NCI-H2227 treated with DMSO at 0.1 percent for 48 hours (cell line): ENCODE measurements around the gene IQCK.

ENCODE experiments used
- DNase-seq: peaks from one replicate; lab custom pipeline; 2025; lab: John Stamatoyannopoulos, UW

Gene IQCK

GRCh38 chr16:19837984-19838707, 120.1 kb downstream of the IQCK start:
- no peak for DNase-seq

DNA sequence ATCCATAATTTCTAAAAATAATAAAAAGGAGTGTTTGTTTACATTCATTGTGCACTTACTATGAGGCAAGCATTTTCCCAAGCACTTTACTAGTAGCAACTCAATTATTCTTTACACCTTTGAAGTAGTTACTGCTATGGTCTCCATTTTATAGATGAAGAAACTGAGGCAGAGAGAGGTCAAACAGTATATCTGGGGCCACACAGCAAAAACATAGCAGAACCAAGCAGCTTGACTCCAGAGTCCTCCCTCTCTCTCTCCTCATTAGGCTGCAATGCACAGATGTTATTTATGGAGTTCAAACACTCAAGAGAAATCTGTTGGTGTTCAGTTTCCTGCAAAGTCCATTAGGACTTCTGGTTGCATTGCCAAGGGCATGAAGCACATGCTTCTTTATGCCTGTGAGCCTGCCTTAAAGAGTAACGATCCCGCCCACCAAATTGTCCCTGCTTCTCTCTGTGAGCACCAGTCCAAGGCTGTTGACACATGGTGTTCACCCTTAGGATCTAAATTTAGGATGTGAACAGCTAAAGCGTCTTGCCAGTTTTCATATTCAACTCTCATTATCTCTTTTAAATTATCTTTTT, 122.5 kb downstream of the IQCK start:
- peak; percentile 78 for DNase-seq

DNA sequence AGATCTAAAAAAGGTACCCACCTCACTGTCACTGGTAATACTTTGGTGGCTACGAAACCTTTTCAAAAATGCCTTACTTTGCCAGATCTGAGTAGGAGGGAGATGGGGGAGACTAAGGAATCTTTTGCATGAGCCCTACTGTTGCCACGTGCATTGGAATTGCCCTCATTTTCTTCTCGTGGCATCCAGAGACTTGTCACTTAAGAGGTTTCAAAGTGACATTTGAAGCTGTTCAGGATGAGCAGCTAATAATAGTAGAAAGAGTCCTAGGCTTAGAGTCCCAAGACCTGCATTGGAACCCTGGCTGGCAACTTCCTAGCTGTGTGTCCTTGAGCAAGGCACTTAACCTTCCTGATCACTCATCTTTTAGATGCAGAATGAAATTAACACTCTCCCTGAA, 123.1 kb downstream of the IQCK start:
- DNase-seq: no peak

GRCh38 chr16:19842426-19843157, 124.5 kb downstream of the IQCK start:
- no peak for DNase-seq

- DNase-seq: no peak
Observed at GRCh38 chr16:19843371-19843770, 125.3 kb downstream of the IQCK start.

DNA sequence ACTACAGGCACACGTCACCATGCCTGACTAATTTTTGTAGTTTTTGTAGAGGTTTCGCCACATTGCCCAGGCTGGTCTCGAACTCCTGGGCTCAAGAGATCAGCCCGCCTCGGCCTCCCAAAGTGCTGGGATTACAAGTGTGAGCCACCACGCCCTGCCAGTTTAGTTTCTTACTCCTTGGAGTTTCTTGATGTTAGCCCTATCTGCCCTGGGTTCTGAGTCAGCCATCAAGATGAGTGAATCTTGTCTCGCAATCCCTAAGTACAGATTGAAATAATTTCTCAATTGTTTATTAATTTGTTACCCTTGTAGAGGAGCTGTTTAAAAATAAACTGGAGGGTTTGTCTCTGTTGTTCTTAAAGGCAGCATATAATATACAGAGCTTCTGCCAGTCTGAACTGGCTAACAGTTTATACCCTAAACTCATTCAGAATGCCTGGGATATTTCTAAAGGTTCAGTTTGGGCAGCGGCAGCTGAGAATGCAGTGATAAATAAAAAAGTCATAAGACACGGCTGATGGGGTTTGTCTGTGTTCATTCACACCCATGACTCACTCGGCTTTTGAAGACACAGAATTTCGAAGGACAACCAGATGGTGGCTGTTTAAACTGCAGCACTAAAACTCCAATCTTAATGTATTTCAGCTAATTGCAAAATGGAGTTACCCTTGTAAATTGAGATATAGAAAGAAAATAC, 127.0 kb downstream of the IQCK start:
- DNase-seq: no peak

DNA sequence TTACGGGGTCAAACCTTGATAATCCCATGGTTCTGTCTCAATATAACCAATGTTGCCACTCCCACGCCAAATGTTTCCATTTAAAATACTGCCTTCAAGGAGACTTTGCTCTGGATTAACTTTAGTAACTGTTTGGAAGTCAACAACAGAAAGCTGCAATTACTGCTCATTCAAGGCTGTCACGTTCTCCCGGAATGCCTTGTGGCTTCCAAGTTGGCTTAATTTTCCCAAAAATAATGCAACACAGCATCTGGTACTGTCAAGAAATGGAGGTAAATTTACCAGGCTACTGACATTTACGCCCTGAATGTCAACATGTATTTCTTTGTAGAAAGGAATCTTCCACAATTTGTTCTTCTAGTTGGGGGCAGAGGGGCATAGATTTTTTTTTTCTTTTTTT, 128.4 kb downstream of the IQCK start:
- DNase-seq: no peak

- no peak for DNase-seq
Observed at GRCh38 chr16:19848756-19849155, 130.7 kb downstream of the IQCK start.

- no peak for DNase-seq
Observed at GRCh38 chr16:19850131-19850817, 132.2 kb downstream of the IQCK start.

GRCh38 chr16:19851476-19851875, 133.4 kb downstream of the IQCK start:
- DNase-seq: no peak

- no peak for DNase-seq
Observed at GRCh38 chr16:19853132-19853741, 135.2 kb downstream of the IQCK start.

GRCh38 chr16:19853742-19854542, 135.9 kb downstream of the IQCK start:
- no peak for DNase-seq

GRCh38 chr16:19854543-19854876, 136.4 kb downstream of the IQCK start:
- DNase-seq: no peak

GRCh38 chr16:19856120-19856519, 138.0 kb downstream of the IQCK start:
- no peak for DNase-seq

GRCh38 chr16:19857593-19858339, 139.7 kb downstream of the IQCK start:
- peak; percentile 88 for DNase-seq

DNA sequence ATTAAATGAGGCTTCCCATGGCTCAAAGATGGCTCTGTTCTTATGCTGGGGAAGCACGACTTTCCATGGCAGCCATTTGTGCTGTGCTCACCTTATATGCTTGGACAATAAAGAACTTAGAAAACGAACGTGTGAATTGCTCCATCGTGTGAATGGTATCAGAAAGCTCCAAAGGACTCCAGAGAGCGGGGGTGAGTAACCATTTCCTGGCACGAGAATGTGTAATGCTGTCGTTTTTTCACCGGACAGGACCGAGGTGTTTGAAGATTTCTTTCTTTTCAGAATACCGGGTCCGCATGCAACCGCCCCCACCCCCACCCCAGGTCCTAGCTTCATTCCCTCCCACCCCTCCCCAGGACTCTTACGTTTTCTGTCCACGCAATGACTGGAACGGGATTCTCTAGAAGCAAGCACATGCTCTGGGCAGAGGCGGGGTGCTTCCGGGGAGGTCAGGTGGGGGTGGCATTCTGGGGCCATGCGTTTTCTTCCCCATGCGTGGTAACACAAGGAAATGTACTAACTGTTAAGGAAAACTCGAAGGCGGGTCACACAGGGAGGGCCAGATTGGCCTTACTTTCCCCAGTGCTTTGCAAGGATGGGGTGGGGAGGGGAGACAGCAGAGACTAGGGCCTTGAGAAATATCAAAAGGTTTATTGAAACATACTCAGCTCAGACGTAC, 140.4 kb downstream of the IQCK start:
- peak; percentile 88 for DNase-seq

- DNase-seq: no peak
Observed at GRCh38 chr16:19859166-19859565, 141.1 kb downstream of the IQCK start.

DNA sequence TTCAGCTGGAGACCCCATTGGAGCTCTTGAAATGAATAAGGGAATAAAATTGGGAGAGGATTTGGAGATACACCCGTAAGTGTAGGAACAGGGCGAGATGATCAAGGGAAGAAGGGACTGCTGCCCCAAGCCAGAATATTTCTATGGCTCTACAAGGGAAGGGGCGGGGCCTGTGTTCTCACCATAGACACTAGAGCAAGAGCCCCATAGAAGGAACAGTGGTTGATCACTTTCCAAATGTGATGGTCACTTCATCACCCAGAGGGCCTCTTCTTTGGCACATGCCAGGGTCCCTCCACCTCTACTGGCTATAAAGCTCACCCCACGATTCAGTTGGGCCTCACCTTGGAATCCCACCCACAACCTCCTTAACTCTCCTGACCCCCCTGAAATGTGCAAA, 141.5 kb downstream of the IQCK start:
- no peak for DNase-seq

DNA sequence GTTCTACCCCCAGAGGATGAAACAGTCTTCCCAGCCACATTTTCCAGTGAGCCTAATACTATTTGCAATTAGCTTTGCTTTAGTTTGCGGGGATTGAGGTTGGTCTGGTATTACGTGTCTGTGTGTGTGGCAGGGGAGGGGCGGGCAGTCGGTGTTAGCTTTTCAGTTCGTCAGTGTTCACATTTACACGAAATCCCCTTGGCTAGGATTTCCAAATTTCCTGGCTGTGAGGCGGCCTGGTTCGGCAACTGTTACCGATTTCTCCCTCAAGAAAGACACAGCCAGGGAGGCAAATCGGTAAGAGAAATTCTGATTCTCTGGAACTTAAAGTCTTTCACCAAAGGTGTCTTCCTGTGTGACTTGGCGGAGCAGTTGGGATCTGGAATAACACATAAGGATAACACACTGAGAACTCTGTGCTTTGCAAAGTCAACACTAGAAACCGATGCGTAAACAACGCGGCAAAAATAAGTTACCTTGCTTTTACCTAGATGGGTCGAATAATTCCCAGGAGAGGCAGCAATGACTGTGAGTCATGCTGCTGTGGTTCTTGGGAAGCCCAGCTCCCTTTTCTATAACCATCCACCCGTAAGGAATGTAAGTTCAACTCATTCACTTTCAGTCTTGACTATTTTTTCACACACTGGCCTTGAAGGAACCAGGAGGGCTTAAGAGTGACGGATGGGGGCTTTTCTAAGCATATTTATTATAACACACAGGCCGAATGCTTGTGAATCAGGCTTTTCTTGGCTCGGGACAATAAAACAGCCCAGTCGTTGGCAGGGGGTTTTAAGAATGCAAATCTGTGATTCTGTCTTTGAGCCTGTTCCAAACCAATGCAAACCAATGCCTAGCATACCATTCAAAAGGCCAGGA, 142.3 kb downstream of the IQCK start:
- DNase-seq: no peak
